MCF 10A (cell line): Measurements from ENCODE around the gene DPEP2. TPM values are rescaled to one million over a fixed set of nuclear protein-coding genes. Genes with fewer than 3 reads are reported as not detected.
"Not testable (repeated sequence)": the region's sequence is repeated elsewhere in the genome, so short reads cannot be mapped to it uniquely, and the experiment has no call there.

Experiments
- BruUV-seq: library from RNA; stranded (reverse); fragments of 400-500 nt; replicated peaks from 2 replicates; lab custom pipeline; 2021; lab: Mats Ljungman, UMichigan
- CTCF ChIA-PET: fragments of 300-600 bp; sonication (Branson Sonifier 250); formaldehyde crosslinking; extraction: SDS; loops from one replicate; lab custom pipeline; 2021; ENCODE audit warnings: antibody characterized with exemption, inconsistent platforms; lab: Yijun Ruan, JAX
- POLR2A ChIA-PET: fragments of 300-600, 350-650 bp; sonication (Branson Sonifier 250); formaldehyde crosslinking; extraction: SDS; loops from one replicate; lab custom pipeline; 2020; ENCODE audit warnings: antibody characterized with exemption, inconsistent platforms; lab: Yijun Ruan, JAX
- DNase-seq: peaks from one replicate; pipeline ENCODE4 v3.0.0-alpha.2; 2018; ENCODE audit not compliant: unreplicated experiment
- H3K27ac Mint-ChIP-seq: one replicate; pipeline ENCODE4 v1.8.0; 2022; ENCODE audit warnings: mild to moderate bottlenecking, low read depth, mixed read lengths; ENCODE audit not compliant: unreplicated experiment
- H3K27me3 Mint-ChIP-seq: one replicate; pipeline ENCODE4 v1.8.0; 2022; ENCODE audit warnings: mixed read lengths; ENCODE audit not compliant: insufficient read depth, unreplicated experiment
- H3K36me3 Mint-ChIP-seq: one replicate; pipeline ENCODE4 v1.8.0; 2022; ENCODE audit warnings: mild to moderate bottlenecking, moderate library complexity, mixed read lengths; ENCODE audit not compliant: insufficient read depth, unreplicated experiment
- H3K4me1 Mint-ChIP-seq: one replicate; pipeline ENCODE4 v1.8.0; 2022; ENCODE audit warnings: mixed read lengths; ENCODE audit not compliant: insufficient read depth, unreplicated experiment
- H3K4me3 Mint-ChIP-seq: one replicate; pipeline ENCODE4 v1.8.0; 2022; ENCODE audit warnings: mild to moderate bottlenecking, moderate library complexity, mixed read lengths; ENCODE audit not compliant: unreplicated experiment
- H3K9me3 Mint-ChIP-seq: one replicate; pipeline ENCODE4 v1.8.0; 2022; ENCODE audit warnings: mixed read lengths; ENCODE audit not compliant: unreplicated experiment
- intact Hi-C: fragments of 100-400 bp; cut with micrococcal nuclease; formaldehyde crosslinking; loops from 2 replicates; pipeline ENCODE4 v1.14.1; 2022
- total RNA-seq: library from RNA; stranded (reverse); gene quantifications from 2 replicates; pipeline ENCODE4 v1.2.3, GENCODE V29; 2022
- TF ChIP-seq, protein P1 (sequence below): fragments of 200-600 bp; IDR thresholded peaks from one replicate; pipeline ENCODE4 v1.8.0; 2022; ENCODE audit warnings: antibody characterized with exemption, mild to moderate bottlenecking; ENCODE audit not compliant: unreplicated experiment

Gene DPEP2
- total RNA-seq, 1 experiment from 2014 or later, result not detected

DNA sequence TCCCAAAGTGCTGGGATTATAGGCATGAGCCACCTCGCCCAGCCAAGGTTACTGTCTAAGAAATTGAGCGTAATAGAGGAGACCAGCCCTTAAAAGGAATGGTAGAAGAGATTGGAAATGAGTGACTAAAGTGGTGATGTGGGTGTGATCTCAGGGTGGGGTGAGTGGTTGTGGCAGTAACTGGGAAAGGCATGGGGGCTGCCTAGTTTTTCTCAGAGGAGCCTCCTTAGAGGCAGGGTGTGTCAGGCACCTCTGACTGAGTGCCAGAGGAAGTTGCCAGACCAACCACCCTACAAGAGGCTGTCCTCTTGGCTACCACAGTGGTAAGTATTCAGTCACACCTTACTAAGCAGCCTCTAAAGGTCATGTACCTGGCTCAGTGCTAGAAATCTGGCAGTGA is 32.7 kb upstream of the DPEP2 start:
- Mint-ChIP-seq H3K27ac (peak overlapping the region; percentile 89), H3K27me3 (no peaks in the 10 kb centered on the region), H3K4me3 (no peak overlapping the region), H3K36me3 (peaks cover 32% of the 10 kb centered on the region), H3K9me3 (no peaks in the 10 kb centered on the region), H3K4me1 (peaks cover 22% of the 10 kb centered on the region)
- ChIA-PET POLR2A (interaction anchor here (0.7 to 1.2 kb wide), 3 partner anchors 9 to 81 kb away, joined by 3 to 4 read pairs (median 4); partner anchors contain the start of genes DDX28 and DUS2), CTCF (interaction anchor here (0.6 kb wide), 1 partner anchor 37 kb away, joined by 3 read pairs; no protein-coding TSS in a partner anchor)
- TF ChIP-seq, protein P1, sequence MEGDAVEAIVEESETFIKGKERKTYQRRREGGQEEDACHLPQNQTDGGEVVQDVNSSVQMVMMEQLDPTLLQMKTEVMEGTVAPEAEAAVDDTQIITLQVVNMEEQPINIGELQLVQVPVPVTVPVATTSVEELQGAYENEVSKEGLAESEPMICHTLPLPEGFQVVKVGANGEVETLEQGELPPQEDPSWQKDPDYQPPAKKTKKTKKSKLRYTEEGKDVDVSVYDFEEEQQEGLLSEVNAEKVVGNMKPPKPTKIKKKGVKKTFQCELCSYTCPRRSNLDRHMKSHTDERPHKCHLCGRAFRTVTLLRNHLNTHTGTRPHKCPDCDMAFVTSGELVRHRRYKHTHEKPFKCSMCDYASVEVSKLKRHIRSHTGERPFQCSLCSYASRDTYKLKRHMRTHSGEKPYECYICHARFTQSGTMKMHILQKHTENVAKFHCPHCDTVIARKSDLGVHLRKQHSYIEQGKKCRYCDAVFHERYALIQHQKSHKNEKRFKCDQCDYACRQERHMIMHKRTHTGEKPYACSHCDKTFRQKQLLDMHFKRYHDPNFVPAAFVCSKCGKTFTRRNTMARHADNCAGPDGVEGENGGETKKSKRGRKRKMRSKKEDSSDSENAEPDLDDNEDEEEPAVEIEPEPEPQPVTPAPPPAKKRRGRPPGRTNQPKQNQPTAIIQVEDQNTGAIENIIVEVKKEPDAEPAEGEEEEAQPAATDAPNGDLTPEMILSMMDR, result no peak
- intact Hi-C loops, result no loop called here
- no TSS peak for BruUV-seq
- DNase-seq, result peak; percentile 69

DNA sequence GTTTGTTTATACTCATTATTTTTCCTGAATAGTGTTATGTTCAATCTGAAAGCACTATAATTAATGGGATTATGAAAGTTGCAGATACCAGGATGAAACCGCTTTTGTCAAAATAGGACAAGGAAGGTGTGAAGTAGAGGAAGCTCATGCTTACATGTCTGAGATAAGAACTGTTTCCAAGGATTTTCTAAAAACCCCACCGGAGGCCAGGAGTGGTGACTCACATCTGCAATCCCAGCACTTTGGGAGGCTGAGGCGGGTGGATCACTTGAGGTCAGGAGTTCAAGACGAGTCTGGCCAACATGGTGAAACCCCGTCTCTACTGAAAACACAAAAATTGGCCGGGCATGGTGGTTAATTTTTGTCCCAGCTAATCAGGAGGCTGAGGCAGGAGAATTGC is 30.8 kb upstream of the DPEP2 start:
- H3K4me3 Mint-ChIP-seq, H3K27ac Mint-ChIP-seq, H3K9me3 Mint-ChIP-seq, BruUV-seq, H3K27me3 Mint-ChIP-seq, intact Hi-C loops: not testable (repeated sequence)
- ChIA-PET POLR2A (interaction anchor here (1.2 kb wide), 1 partner anchor 63 kb away, joined by 3 read pairs; no protein-coding TSS in a partner anchor), CTCF (interaction anchor here (0.6 to 3.4 kb wide), 4 partner anchors 10 to 1711 kb away, joined by 3 to 33 read pairs (median 4); no protein-coding TSS in a partner anchor)
- Mint-ChIP-seq H3K36me3 (peaks cover 29% of the 10 kb centered on the region), H3K4me1 (peaks cover 27% of the 10 kb centered on the region)
- DNase-seq, result peak; percentile 51

DNA sequence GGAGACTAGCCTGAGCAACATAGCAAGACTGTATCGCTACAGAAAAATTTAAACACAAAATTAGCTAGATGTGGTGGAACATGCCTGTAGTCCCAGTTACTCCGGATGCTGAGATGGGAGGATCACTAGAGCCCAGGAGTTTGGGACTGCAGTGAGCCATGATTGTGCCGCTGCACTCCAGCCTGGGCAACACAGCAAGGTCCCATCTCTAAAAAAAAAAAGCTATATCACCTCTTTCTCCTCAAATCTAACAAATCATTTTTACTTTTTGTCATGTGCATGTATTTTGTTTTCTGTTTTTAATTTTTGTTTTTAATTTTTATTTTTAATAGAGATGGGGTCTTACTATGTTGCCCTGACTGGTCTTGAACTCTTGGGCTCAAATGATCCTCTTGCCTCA is 29.7 kb upstream of the DPEP2 start:
- BruUV-seq, result no TSS peak
- H3K4me3 Mint-ChIP-seq, result no peak overlapping the region
- H3K4me1 Mint-ChIP-seq, result peaks cover 27% of the 10 kb centered on the region
- no peaks in the 10 kb centered on the region for H3K27me3 Mint-ChIP-seq
- CTCF ChIA-PET, result interaction anchor here (0.6 to 3.4 kb wide), 4 partner anchors 11 to 508 kb away, joined by 3 to 33 read pairs (median 4); no protein-coding TSS in a partner anchor
- intact Hi-C loops, result no loop called here
- peaks cover 23% of the 10 kb centered on the region for H3K36me3 Mint-ChIP-seq
- no peaks in the 10 kb centered on the region for H3K9me3 Mint-ChIP-seq
- no peak overlapping the region for H3K27ac Mint-ChIP-seq
- POLR2A ChIA-PET, result no interaction called here
- TF ChIP-seq, protein P1, result no peak
- no peak for DNase-seq

- TSS peak; percentile 61 for BruUV-seq
- Mint-ChIP-seq H3K27me3 (no peaks in the 10 kb centered on the region), H3K4me1 (peaks cover 5% of the 10 kb centered on the region), H3K9me3 (no peaks in the 10 kb centered on the region), H3K4me3 (peak within 1 kb of the TSS; percentile 94), H3K36me3 (peaks cover 26% of the 10 kb centered on the region), H3K27ac (peak within 1 kb of the TSS; percentile 96)
- TF ChIP-seq, protein P1, result no peak
- CTCF ChIA-PET, result interaction anchor here (0.6 to 1.6 kb wide), 16 partner anchors 15 to 1338 kb away, joined by 3 to 8 read pairs (median 3); no protein-coding TSS in a partner anchor
- intact Hi-C loops, result no loop called here
- peak; percentile 89 for DNase-seq
- POLR2A ChIA-PET, result interaction anchor here (0.7 to 3.3 kb wide), 29 partner anchors 8 to 912 kb away, joined by 3 to 31 read pairs (median 4); partner anchors contain the start of genes CENPT, ESRP2, GFOD2 and NFATC3
Observed at GRCh38 chr16:68022728-68023537, 23.6 kb upstream of the DPEP2 start, which contains the start of the genes DDX28 and DUS2. Gene DDX28, minus strand, starts transcription at chr16:68023232. Its CDS starts 30 bp downstream, at chr16:68023202. Gene DUS2, plus strand, starts transcription at chr16:68023284. Its CDS starts 14,740 bp downstream, at chr16:68038024.
